HepG2 (cell line): ENCODE results near the gene PPP2R2C. TPM values are rescaled to one million over a fixed set of nuclear protein-coding genes. Genes with fewer than 3 reads are reported as not detected.

ENCODE experiments used
- CHD2 ChIP-seq: IDR thresholded peaks from 2 replicates; pipeline ENCODE4 v1.6.1; 2011; ENCODE audit warnings: low read depth, low read length, improper control_type of control experiment
- E2F1 ChIP-seq: sonication (generic); formaldehyde crosslinking; IDR thresholded peaks from 2 replicates; pipeline ENCODE4 v1.5.0; 2020; ENCODE audit warnings: missing genetic modification reagents
- FLYWCH1 ChIP-seq: sonication (generic); formaldehyde crosslinking; IDR thresholded peaks from 2 replicates; pipeline ENCODE4 v1.8.1; 2023; ENCODE audit warnings: mild to moderate bottlenecking, missing genetic modification reagents
- FOXK2 ChIP-seq: fragments of 450-650 bp; IDR thresholded peaks from 2 replicates; pipeline ENCODE4 v1.6.1; 2016
- FOXO1 ChIP-seq: sonication (generic); formaldehyde crosslinking; IDR thresholded peaks from 2 replicates; pipeline ENCODE4 v1.4.0; 2020; ENCODE audit warnings: missing genetic modification reagents
- HNF4A ChIP-seq: sonication (generic); formaldehyde crosslinking; IDR thresholded peaks from 2 replicates; pipeline ENCODE4 v1.4.0; 2020; ENCODE audit warnings: missing genetic modification reagents
- IKZF5 ChIP-seq: IDR thresholded peaks from 2 replicates; pipeline ENCODE4 v1.6.1; 2018; ENCODE audit warnings: missing genetic modification reagents, mild to moderate bottlenecking, missing compliant biosample characterization
- KAT2B ChIP-seq: fragments of 150-350 bp; IDR thresholded peaks from 2 replicates; pipeline ENCODE4 v1.6.1; 2014; ENCODE audit warnings: low read depth, low read length, borderline replicate concordance
- MIER3 ChIP-seq: IDR thresholded peaks from 2 replicates; pipeline ENCODE4 v1.6.1; 2016; ENCODE audit warnings: missing compliant biosample characterization, borderline replicate concordance
- PCBP2 ChIP-seq: fragments of 200-400 bp; formaldehyde crosslinking; optimal IDR thresholded peaks from 2 replicates; pipeline ENCODE3; 2018; ENCODE audit warnings: low read length, low read depth; ENCODE audit not compliant: poor library complexity, severe bottlenecking
- PREB ChIP-seq: sonication (generic); formaldehyde crosslinking; IDR thresholded peaks from 2 replicates; pipeline ENCODE4 v1.4.0; 2020; ENCODE audit warnings: missing genetic modification reagents
- RELA ChIP-seq: sonication (generic); formaldehyde crosslinking; IDR thresholded peaks from 2 replicates; pipeline ENCODE4 v1.4.0; 2020; ENCODE audit warnings: missing genetic modification reagents
- RERE ChIP-seq: IDR thresholded peaks from 2 replicates; pipeline ENCODE4 v1.6.1; 2016; ENCODE audit warnings: low read depth, missing genetic modification reagents, missing compliant biosample characterization
- RORA ChIP-seq: sonication (generic); formaldehyde crosslinking; IDR thresholded peaks from 2 replicates; pipeline ENCODE4 v1.5.0; 2020; ENCODE audit warnings: mild to moderate bottlenecking, missing genetic modification reagents, moderate library complexity
- RXRA ChIP-seq: sonication (generic); formaldehyde crosslinking; IDR thresholded peaks from 2 replicates; pipeline ENCODE4 v1.5.1; 2020; ENCODE audit warnings: missing genetic modification reagents
- SIN3B ChIP-seq: fragments of 150-350 bp; IDR thresholded peaks from 2 replicates; pipeline ENCODE4 v1.6.1; 2014; ENCODE audit warnings: low read length
- TEAD2 ChIP-seq: sonication (generic); formaldehyde crosslinking; IDR thresholded peaks from 2 replicates; pipeline ENCODE4 v1.9.0; 2021; ENCODE audit warnings: missing genetic modification reagents
- TEAD3 ChIP-seq: optimal IDR thresholded peaks from 2 replicates; pipeline ENCODE3; 2016; ENCODE audit warnings: borderline replicate concordance
- ZNF335 ChIP-seq: sonication (generic); formaldehyde crosslinking; IDR thresholded peaks from 2 replicates; pipeline ENCODE4 v1.4.0; 2020; ENCODE audit warnings: missing genetic modification reagents
- ZNF674 ChIP-seq: sonication (generic); formaldehyde crosslinking; IDR thresholded peaks from 2 replicates; pipeline ENCODE4 v1.5.0; 2020; ENCODE audit warnings: low read depth, mild to moderate bottlenecking, missing genetic modification reagents
- ZSCAN22 ChIP-seq: sonication (generic); formaldehyde crosslinking; IDR thresholded peaks from 2 replicates; pipeline ENCODE4 v1.4.0; 2020; ENCODE audit warnings: mild to moderate bottlenecking, missing genetic modification reagents
- polyA plus RNA-seq, 8 experiments: library from polyadenylated mRNA; depleted of rRNA in 3 of 8; stranded (reverse) in 7 of 8; unstranded in 1 of 8; fragments of >200 nt; fragmentation: Illumina TruSeq in 4 of 8; extraction: Trizol in 4 of 8; gene quantifications; 2 replicates each; pipeline versions ENCODE4 v1.2.1 to v1.2.3, GENCODE V29; 2011 to 2016; ENCODE audit warnings: low read depth in 4 of 8, missing spikeins in 1 of 8, mixed read lengths in 1 of 8; ENCODE audit not compliant: insufficient read depth in 1 of 8
- total RNA-seq, 5 experiments: library from RNA; depleted of rRNA; stranded (reverse); fragments of >200 nt; fragmentation: Illumina TruSeq; extraction: Trizol; gene quantifications; 2 replicates each; pipeline ENCODE4 v1.2.3, GENCODE V29; 2016; ENCODE audit warnings: low read depth in 1 of 5

The PPP2R2C gene
- total and polyA plus RNA-seq, 2 of the 13 experiments (the other 11 are each of a cell fraction or from before 2014, with no cell fraction given) = 0.60 to 8.6 TPM

GRCh38 chr4:6308899-6309643 is 163.3 kb downstream of the PPP2R2C start (continued):
- TF ChIP-seq ZNF335 (CRISPR knock-in tag) (no peak), HNF4A (CRISPR knock-in tag) (no peak; the same call in 1 of the 2 replicates), TEAD2 (CRISPR knock-in tag) (no peak), ZSCAN22 (CRISPR knock-in tag) (no peak), SIN3B (no peak), RXRA (CRISPR knock-in tag) (peak; percentile 14; the same call in 1 of the 2 replicates), E2F1 (CRISPR knock-in tag) (peak; percentile 66; the same call in 1 of the 2 replicates), PCBP2 (no peak), KAT2B (no peak), FOXO1 (CRISPR knock-in tag) (peak; percentile 9; the same call in 1 of the 2 replicates), FOXK2 (no peak), RERE (CRISPR knock-in tag) (no peak), IKZF5 (CRISPR knock-in tag) (no peak; the same call in 1 of the 2 replicates), MIER3 (CRISPR knock-in tag) (no peak), PREB (CRISPR knock-in tag) (no peak), ZNF674 (CRISPR knock-in tag) (no peak), CHD2 (no peak), RORA (CRISPR knock-in tag) (no peak), TEAD3 (CRISPR knock-in tag) (peak; percentile 16), RELA (CRISPR knock-in tag) (no peak), FLYWCH1 (CRISPR knock-in tag) (no peak)
